D341Med (cell line): ENCODE data around the gene KIF11.
"Not testable (repeated sequence)": the region's sequence is repeated elsewhere in the genome, so short reads cannot be mapped to it uniquely, and the experiment has no call there.

Experiments
- DNase-seq: peaks from one replicate; pipeline ENCODE4 v3.0.0; 2012; ENCODE audit warnings: low spot score

Gene KIF11

GRCh38 chr10:92591550-92592022 lies 1.3 kb upstream of the KIF11 start:
- peak; percentile 81 for DNase-seq

GRCh38 chr10:92593619-92594588 lies 974 bp downstream of the KIF11 start:
- no peak for DNase-seq

GRCh38 chr10:92595505-92595904 lies 2.6 kb downstream of the KIF11 start:
- DNase-seq = no peak

- DNase-seq = no peak
Observed at GRCh38 chr10:92598321-92598720, 5.4 kb downstream of the KIF11 start.

GRCh38 chr10:92604841-92605240 lies 11.9 kb downstream of the KIF11 start:
- no peak for DNase-seq

GRCh38 chr10:92615515-92615914 lies 22.6 kb downstream of the KIF11 start:
- DNase-seq = no peak

- DNase-seq = no peak
Observed at GRCh38 chr10:92619368-92619767, 26.4 kb downstream of the KIF11 start.

GRCh38 chr10:92627845-92628480 lies 35.0 kb downstream of the KIF11 start:
- DNase-seq = peak; percentile 44

- DNase-seq = no peak
Observed at GRCh38 chr10:92629945-92630344, 37.0 kb downstream of the KIF11 start.

GRCh38 chr10:92638037-92638436 lies 45.1 kb downstream of the KIF11 start:
- DNase-seq = no peak

- no peak for DNase-seq
Observed at GRCh38 chr10:92640107-92640506, 47.2 kb downstream of the KIF11 start.

- no peak for DNase-seq
Observed at GRCh38 chr10:92641492-92641891, 48.6 kb downstream of the KIF11 start.

- DNase-seq = no peak
Observed at GRCh38 chr10:92644921-92645320, 52.0 kb downstream of the KIF11 start.

- not testable (repeated sequence) for DNase-seq
Observed at GRCh38 chr10:92650864-92651263, 57.9 kb downstream of the KIF11 start.

- DNase-seq = no peak
Observed at GRCh38 chr10:92655426-92655825, 62.5 kb downstream of the KIF11 start.

- no peak for DNase-seq
Observed at GRCh38 chr10:92656266-92656961, 63.5 kb downstream of the KIF11 start.

- no peak for DNase-seq
Observed at GRCh38 chr10:92657024-92657423, 64.1 kb downstream of the KIF11 start.

GRCh38 chr10:92662848-92663247 lies 69.9 kb downstream of the KIF11 start:
- DNase-seq = no peak

- DNase-seq = no peak
Observed at GRCh38 chr10:92664322-92664721, 71.4 kb downstream of the KIF11 start.

- no peak for DNase-seq
Observed at GRCh38 chr10:92667078-92667477, 74.1 kb downstream of the KIF11 start.

GRCh38 chr10:92677708-92678107 lies 84.8 kb downstream of the KIF11 start:
- DNase-seq = no peak

GRCh38 chr10:92678206-92678605 lies 85.3 kb downstream of the KIF11 start:
- no peak for DNase-seq
